Right lobe of liver (tissue), 4 donors: ENCODE data around the gene DHX57.

Experiments used
- POLR2A ChIP-seq: fragments of 450-650 bp; IDR thresholded peaks from one replicate; pipeline ENCODE4 v1.6.1; 2017; ENCODE audit warnings: antibody characterized with exemption, mild to moderate bottlenecking
- TF ChIP-seq, protein P1 (sequence below), 4 donors: fragments of 200-600 bp in 3 of 4; fragments of 450-650 bp in 1 of 4; IDR thresholded peaks; one replicate each; pipeline versions ENCODE4 v1.5.1 to v1.8.0; 2016 to 2022; ENCODE audit warnings: antibody characterized with exemption in 4 of 4, mild to moderate bottlenecking in 2 of 4
- donor health status: DM: no; HTN: no; CAD: no.
- donor health status: DM: no; HTN: no; CAD: no.
- donor health status: DM: no; HTN: yes; CAD: no.

GRCh38 chr2:38862476-38862875 lies 13.3 kb downstream of the DHX57 start:
- TF ChIP-seq POLR2A = no peak
- TF ChIP-seq, protein P1, sequence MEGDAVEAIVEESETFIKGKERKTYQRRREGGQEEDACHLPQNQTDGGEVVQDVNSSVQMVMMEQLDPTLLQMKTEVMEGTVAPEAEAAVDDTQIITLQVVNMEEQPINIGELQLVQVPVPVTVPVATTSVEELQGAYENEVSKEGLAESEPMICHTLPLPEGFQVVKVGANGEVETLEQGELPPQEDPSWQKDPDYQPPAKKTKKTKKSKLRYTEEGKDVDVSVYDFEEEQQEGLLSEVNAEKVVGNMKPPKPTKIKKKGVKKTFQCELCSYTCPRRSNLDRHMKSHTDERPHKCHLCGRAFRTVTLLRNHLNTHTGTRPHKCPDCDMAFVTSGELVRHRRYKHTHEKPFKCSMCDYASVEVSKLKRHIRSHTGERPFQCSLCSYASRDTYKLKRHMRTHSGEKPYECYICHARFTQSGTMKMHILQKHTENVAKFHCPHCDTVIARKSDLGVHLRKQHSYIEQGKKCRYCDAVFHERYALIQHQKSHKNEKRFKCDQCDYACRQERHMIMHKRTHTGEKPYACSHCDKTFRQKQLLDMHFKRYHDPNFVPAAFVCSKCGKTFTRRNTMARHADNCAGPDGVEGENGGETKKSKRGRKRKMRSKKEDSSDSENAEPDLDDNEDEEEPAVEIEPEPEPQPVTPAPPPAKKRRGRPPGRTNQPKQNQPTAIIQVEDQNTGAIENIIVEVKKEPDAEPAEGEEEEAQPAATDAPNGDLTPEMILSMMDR (IDR thresholded peaks at IDR 0.05) = no peak
